Astrocyte (in vitro differentiated cells and primary cell): ENCODE results near the gene PLG. TPM values are rescaled to one million over a fixed set of nuclear protein-coding genes. Genes with fewer than 3 reads are reported as not detected.
A peak's percentile ranks its signal among the peaks of the same experiment; 100 is the strongest.
"Not testable (repeated sequence)": the region's sequence is repeated elsewhere in the genome, so short reads cannot be mapped to it uniquely, and the experiment has no call there.

Source experiments
- DNase-seq: peaks from one replicate; pipeline ENCODE4 v3.0.0-alpha.2; 2010; ENCODE audit warnings: low read depth
- FAIRE-seq: peaks from 2 replicates; lab custom pipeline; 2011; peaks lifted over from hg19 to GRCh38; lab: Jason Lieb, UNC
- H2AFZ ChIP-seq: 2 replicates; pipeline ENCODE4 v1.6.0; 2012; ENCODE audit warnings: low read depth, low read length, inconsistent platforms
- H3K27ac ChIP-seq: 2 replicates; pipeline ENCODE4 v1.5.1; 2011; ENCODE audit warnings: low read depth, low read length, inconsistent platforms
- H3K27me3 ChIP-seq: 2 replicates; pipeline ENCODE4 v1.6.0; 2011; ENCODE audit warnings: low read length, inconsistent platforms; ENCODE audit not compliant: insufficient read depth
- H3K36me3 ChIP-seq: 2 replicates; pipeline ENCODE4 v1.5.1; 2011; ENCODE audit warnings: low read length, inconsistent platforms; ENCODE audit not compliant: insufficient read depth
- H3K4me1 ChIP-seq: 2 replicates; pipeline ENCODE4 v1.5.1; 2011; ENCODE audit warnings: low read length, inconsistent platforms; ENCODE audit not compliant: insufficient read depth
- H3K4me2 ChIP-seq: 2 replicates; pipeline ENCODE4 v1.6.0; 2012; ENCODE audit warnings: low read length, inconsistent platforms
- H3K4me3 ChIP-seq: 2 replicates; pipeline ENCODE4 v1.5.1; 2011; ENCODE audit warnings: low read depth, mild to moderate bottlenecking, low read length, inconsistent platforms; ENCODE audit not compliant: insufficient read depth
- H3K79me2 ChIP-seq: 2 replicates; pipeline ENCODE4 v1.6.0; 2012; ENCODE audit warnings: mild to moderate bottlenecking, low read length, inconsistent platforms; ENCODE audit not compliant: insufficient read depth
- H3K9ac ChIP-seq: 2 replicates; pipeline ENCODE4 v1.6.0; 2012; ENCODE audit warnings: mild to moderate bottlenecking, low read length, inconsistent platforms
- H3K9me3 ChIP-seq: 2 replicates; pipeline ENCODE4 v1.5.1; 2012; ENCODE audit warnings: low read depth, mild to moderate bottlenecking, low read length, inconsistent platforms; ENCODE audit not compliant: insufficient read depth
- H4K20me1 ChIP-seq: 2 replicates; pipeline ENCODE4 v1.6.0; 2012; ENCODE audit warnings: low read length, inconsistent platforms; ENCODE audit not compliant: insufficient read depth
- H3K27ac Mint-ChIP-seq: one replicate; pipeline ENCODE4 v1.8.0; 2021; ENCODE audit warnings: mild to moderate bottlenecking, mixed read lengths; ENCODE audit not compliant: unreplicated experiment
- H3K27me3 Mint-ChIP-seq: one replicate; pipeline ENCODE4 v1.8.0; 2021; ENCODE audit warnings: low read depth, mixed read lengths; ENCODE audit not compliant: unreplicated experiment
- H3K36me3 Mint-ChIP-seq: one replicate; pipeline ENCODE4 v1.8.0; 2021; ENCODE audit warnings: low read depth, mixed read lengths; ENCODE audit not compliant: unreplicated experiment
- H3K4me1 Mint-ChIP-seq: one replicate; pipeline ENCODE4 v1.8.0; 2021; ENCODE audit warnings: low read depth, mixed read lengths; ENCODE audit not compliant: unreplicated experiment
- H3K4me3 Mint-ChIP-seq: one replicate; pipeline ENCODE4 v1.8.0; 2021; ENCODE audit warnings: mild to moderate bottlenecking, moderate library complexity, mixed read lengths; ENCODE audit not compliant: unreplicated experiment
- H3K9me3 Mint-ChIP-seq: one replicate; pipeline ENCODE4 v1.8.0; 2021; ENCODE audit warnings: mild to moderate bottlenecking, mixed read lengths; ENCODE audit not compliant: unreplicated experiment
- CTCF ChIP-seq: IDR thresholded peaks from 2 replicates; pipeline ENCODE4 v1.5.1; 2011; ENCODE audit warnings: low read depth, mild to moderate bottlenecking, inconsistent platforms, low read length, moderate library complexity; ENCODE audit not compliant: insufficient read depth
- EZH2 ChIP-seq: IDR thresholded peaks from 2 replicates; pipeline ENCODE4 v1.6.1; 2012; ENCODE audit warnings: mild to moderate bottlenecking, low read length, inconsistent platforms; ENCODE audit not compliant: insufficient read depth
- total RNA-seq: library from RNA; stranded (reverse); gene quantifications from 2 replicates; pipeline ENCODE4 v1.2.1, GENCODE V29; 2021

PLG gene
- total RNA-seq, 1 donor from 2014 or later, result 0.16 TPM

- Histone ChIP-seq H3K4me1 (no peaks in the 10 kb centered on the region), H3K4me2 (no peak overlapping the region), H3K4me3 (no peak overlapping the region), H3K79me2 (no peaks in the 10 kb centered on the region), H4K20me1 (no peaks in the 10 kb centered on the region), H2AFZ (no peak overlapping the region), H3K9ac (no peak overlapping the region), H3K36me3 (no peaks in the 10 kb centered on the region), H3K27me3 (no peaks in the 10 kb centered on the region), H3K27ac (no peak overlapping the region), H3K9me3 (peaks cover 5% of the 10 kb centered on the region)
- FAIRE-seq (no peak), DNase-seq (no peak)
- H3K27me3 Mint-ChIP-seq, result peaks cover 12% of the 10 kb centered on the region
- H3K9me3 Mint-ChIP-seq, result peaks cover 3% of the 10 kb centered on the region
- no peak overlapping the region for H3K27ac Mint-ChIP-seq
- no peaks in the 10 kb centered on the region for H3K36me3 Mint-ChIP-seq
- H3K4me1 Mint-ChIP-seq, result no peaks in the 10 kb centered on the region
- H3K4me3 Mint-ChIP-seq, result no peak overlapping the region
- no peak for TF ChIP-seq EZH2
- TF ChIP-seq CTCF, result no peak
Measured at GRCh38 chr6:160692369-160692959, 9.6 kb upstream of the PLG start.

GRCh38 chr6:160695025-160695424 is 7.0 kb upstream of the PLG start:
- H4K20me1 ChIP-seq, H3K9ac ChIP-seq, H3K4me2 ChIP-seq, H3K36me3 Mint-ChIP-seq, H3K27ac ChIP-seq, H3K9me3 ChIP-seq, H3K27me3 Mint-ChIP-seq, H3K9me3 Mint-ChIP-seq, H3K79me2 ChIP-seq, H3K4me3 Mint-ChIP-seq, H2AFZ ChIP-seq, FAIRE-seq, H3K4me3 ChIP-seq, H3K4me1 ChIP-seq, H3K27ac Mint-ChIP-seq, H3K27me3 ChIP-seq, H3K4me1 Mint-ChIP-seq, H3K36me3 ChIP-seq: not testable (repeated sequence)
- DNase-seq, result peak; percentile 36

GRCh38 chr6:160695622-160696021 is 6.4 kb upstream of the PLG start:
- H3K79me2 ChIP-seq, H3K36me3 Mint-ChIP-seq, H3K4me1 ChIP-seq, H3K4me1 Mint-ChIP-seq, H3K4me3 Mint-ChIP-seq, H3K4me2 ChIP-seq, H3K4me3 ChIP-seq, H3K27ac ChIP-seq, H3K36me3 ChIP-seq, H3K9me3 ChIP-seq, H3K9me3 Mint-ChIP-seq, H4K20me1 ChIP-seq, DNase-seq, H3K27me3 ChIP-seq, H3K27me3 Mint-ChIP-seq, FAIRE-seq, H3K27ac Mint-ChIP-seq, H3K9ac ChIP-seq, H2AFZ ChIP-seq: not testable (repeated sequence)

GRCh38 chr6:160696884-160697283 is 5.2 kb upstream of the PLG start:
- DNase-seq, H3K9ac ChIP-seq, H3K9me3 Mint-ChIP-seq, H3K4me3 Mint-ChIP-seq, H3K4me1 Mint-ChIP-seq, H3K79me2 ChIP-seq, H3K27ac Mint-ChIP-seq, H3K4me1 ChIP-seq, H3K36me3 ChIP-seq, H4K20me1 ChIP-seq, H2AFZ ChIP-seq, H3K9me3 ChIP-seq, FAIRE-seq, H3K27ac ChIP-seq, H3K27me3 ChIP-seq, H3K4me3 ChIP-seq, H3K36me3 Mint-ChIP-seq, H3K27me3 Mint-ChIP-seq, H3K4me2 ChIP-seq: not testable (repeated sequence)
